ENCODE data around the gene CTDNEP1.

- TF ChIP-seq, protein P1, sequence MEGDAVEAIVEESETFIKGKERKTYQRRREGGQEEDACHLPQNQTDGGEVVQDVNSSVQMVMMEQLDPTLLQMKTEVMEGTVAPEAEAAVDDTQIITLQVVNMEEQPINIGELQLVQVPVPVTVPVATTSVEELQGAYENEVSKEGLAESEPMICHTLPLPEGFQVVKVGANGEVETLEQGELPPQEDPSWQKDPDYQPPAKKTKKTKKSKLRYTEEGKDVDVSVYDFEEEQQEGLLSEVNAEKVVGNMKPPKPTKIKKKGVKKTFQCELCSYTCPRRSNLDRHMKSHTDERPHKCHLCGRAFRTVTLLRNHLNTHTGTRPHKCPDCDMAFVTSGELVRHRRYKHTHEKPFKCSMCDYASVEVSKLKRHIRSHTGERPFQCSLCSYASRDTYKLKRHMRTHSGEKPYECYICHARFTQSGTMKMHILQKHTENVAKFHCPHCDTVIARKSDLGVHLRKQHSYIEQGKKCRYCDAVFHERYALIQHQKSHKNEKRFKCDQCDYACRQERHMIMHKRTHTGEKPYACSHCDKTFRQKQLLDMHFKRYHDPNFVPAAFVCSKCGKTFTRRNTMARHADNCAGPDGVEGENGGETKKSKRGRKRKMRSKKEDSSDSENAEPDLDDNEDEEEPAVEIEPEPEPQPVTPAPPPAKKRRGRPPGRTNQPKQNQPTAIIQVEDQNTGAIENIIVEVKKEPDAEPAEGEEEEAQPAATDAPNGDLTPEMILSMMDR (conservative IDR thresholded peaks at IDR 0.05): no peak
- TF ChIP-seq ZFX (IDR thresholded peaks at IDR 0.05): no peak
Observed at GRCh38 chr17:7293816-7294613, 42.5 kb upstream of the CTDNEP1 start.
